ENCODE measurements around the gene WNT7A. TPM values are rescaled to one million over a fixed set of nuclear protein-coding genes. Genes with fewer than 3 reads are reported as not detected.
"Not testable (repeated sequence)": the region's sequence is repeated elsewhere in the genome, so short reads cannot be mapped to it uniquely, and the experiment has no call there.

Gene WNT7A
- total RNA-seq = under 1 TPM in 1 of 2 experiments, not detected in 1; 0.13 TPM

GRCh38 chr3:13879946-13880810 is at the start of gene WNT7A:
Gene WNT7A, minus strand, starts transcription at chr3:13880071. Its CDS starts 255 bp downstream, at chr3:13879816.
- no peak within 1 kb of the TSS for H3K27ac Mint-ChIP-seq
- H3K27me3 Mint-ChIP-seq = peaks cover 81% of the 10 kb centered on the region
- CTCF ChIA-PET = interaction anchor here (0.9 to 14.9 kb wide), 10 partner anchors 9 to 384 kb away, joined by 3 to 327 read pairs (median 4); no protein-coding TSS in a partner anchor
- POLR2A ChIA-PET = interaction anchor here (0.8 to 2.2 kb wide), 7 partner anchors 10 to 298 kb away, joined by 3 to 9 read pairs (median 4); partner anchors contain the start of gene XPC
- no peaks in the 10 kb centered on the region for H3K36me3 Mint-ChIP-seq (ENCODE audit: low read depth)
- peak within 1 kb of the TSS; percentile 47 for H3K4me3 Mint-ChIP-seq
- DNase-seq = peak; percentile 59
- H3K9me3 Mint-ChIP-seq = no peaks in the 10 kb centered on the region
- H3K4me1 Mint-ChIP-seq = peaks cover 8% of the 10 kb centered on the region

DNA sequence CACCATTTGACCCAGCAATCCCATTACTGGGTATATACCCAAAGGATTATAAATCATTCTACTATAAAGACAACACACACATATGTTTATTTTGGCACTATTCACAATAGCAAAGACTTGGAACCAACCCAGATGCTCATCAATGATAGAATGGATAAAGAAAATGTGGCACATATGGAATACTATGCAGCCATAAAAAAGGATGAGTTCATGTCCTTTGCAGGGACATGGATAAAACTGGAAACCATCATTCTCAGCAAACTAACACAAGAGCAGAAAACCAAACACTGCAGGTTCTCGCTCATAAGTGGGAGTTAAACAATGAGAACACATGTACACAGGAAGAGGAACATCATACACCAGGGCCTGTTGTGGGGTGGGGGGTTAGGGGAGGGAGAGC is 48.9 kb upstream of the WNT7A start:
- H3K4me1 Mint-ChIP-seq; H3K36me3 Mint-ChIP-seq (ENCODE audit: low read depth); DNase-seq; POLR2A ChIA-PET; H3K27ac Mint-ChIP-seq; H3K27me3 Mint-ChIP-seq; CTCF ChIA-PET; H3K4me3 Mint-ChIP-seq: not testable (repeated sequence)
- peaks cover 34% of the 10 kb centered on the region for H3K9me3 Mint-ChIP-seq

GRCh38 chr3:13927295-13927694 is 47.4 kb upstream of the WNT7A start:
- Mint-ChIP-seq H3K27me3 (peaks cover 4% of the 10 kb centered on the region), H3K9me3 (peaks cover 35% of the 10 kb centered on the region), H3K4me3 (no peak overlapping the region), H3K36me3 (ENCODE audit: low read depth) (no peaks in the 10 kb centered on the region), H3K4me1 (no peaks in the 10 kb centered on the region), H3K27ac (no peak overlapping the region)
- ChIA-PET CTCF (no interaction called here), POLR2A (no interaction called here)
- no peak for DNase-seq

GRCh38 chr3:13916375-13916774 is 36.5 kb upstream of the WNT7A start:
- Mint-ChIP-seq H3K4me3 (no peak overlapping the region), H3K27me3 (peaks cover 3% of the 10 kb centered on the region), H3K36me3 (ENCODE audit: low read depth) (no peaks in the 10 kb centered on the region), H3K4me1 (no peaks in the 10 kb centered on the region), H3K27ac (no peak overlapping the region), H3K9me3 (peaks cover 25% of the 10 kb centered on the region)
- POLR2A ChIA-PET = no interaction called here
- CTCF ChIA-PET = no interaction called here
- no peak for DNase-seq

DNA sequence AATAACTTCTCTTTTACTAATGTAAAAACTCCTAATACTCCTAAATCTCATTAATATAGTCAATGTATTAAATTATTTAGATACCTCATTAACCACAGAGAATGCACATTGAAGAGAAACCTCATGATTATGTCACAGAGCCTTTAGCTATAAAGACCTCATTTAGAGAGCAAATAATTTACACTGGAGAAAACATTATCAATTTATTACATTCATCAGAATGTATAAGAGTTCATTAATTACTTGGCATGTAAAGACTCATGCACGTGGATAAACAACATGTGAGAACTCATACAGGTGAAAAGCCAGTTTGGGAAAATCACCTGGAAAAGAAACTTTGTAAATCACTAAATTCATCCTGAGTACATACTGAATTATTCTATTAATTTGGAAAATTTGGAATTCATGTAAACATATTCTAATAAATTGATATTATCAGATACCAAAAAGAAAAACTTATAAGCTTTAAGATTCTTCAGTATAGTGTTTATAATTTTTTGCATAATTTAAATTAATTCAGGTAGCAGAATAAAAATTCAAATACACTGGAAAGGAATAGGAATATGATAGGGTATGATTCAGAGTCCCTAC is 22.9 kb upstream of the WNT7A start:
- POLR2A ChIA-PET = no interaction called here
- H3K9me3 Mint-ChIP-seq = peaks cover 62% of the 10 kb centered on the region
- no peak overlapping the region for H3K27ac Mint-ChIP-seq
- H3K36me3 Mint-ChIP-seq (ENCODE audit: low read depth) = peaks cover 23% of the 10 kb centered on the region
- no peak overlapping the region for H3K4me3 Mint-ChIP-seq
- no peaks in the 10 kb centered on the region for H3K4me1 Mint-ChIP-seq
- CTCF ChIA-PET = no interaction called here
- no peak for DNase-seq
- H3K27me3 Mint-ChIP-seq = no peaks in the 10 kb centered on the region

DNA sequence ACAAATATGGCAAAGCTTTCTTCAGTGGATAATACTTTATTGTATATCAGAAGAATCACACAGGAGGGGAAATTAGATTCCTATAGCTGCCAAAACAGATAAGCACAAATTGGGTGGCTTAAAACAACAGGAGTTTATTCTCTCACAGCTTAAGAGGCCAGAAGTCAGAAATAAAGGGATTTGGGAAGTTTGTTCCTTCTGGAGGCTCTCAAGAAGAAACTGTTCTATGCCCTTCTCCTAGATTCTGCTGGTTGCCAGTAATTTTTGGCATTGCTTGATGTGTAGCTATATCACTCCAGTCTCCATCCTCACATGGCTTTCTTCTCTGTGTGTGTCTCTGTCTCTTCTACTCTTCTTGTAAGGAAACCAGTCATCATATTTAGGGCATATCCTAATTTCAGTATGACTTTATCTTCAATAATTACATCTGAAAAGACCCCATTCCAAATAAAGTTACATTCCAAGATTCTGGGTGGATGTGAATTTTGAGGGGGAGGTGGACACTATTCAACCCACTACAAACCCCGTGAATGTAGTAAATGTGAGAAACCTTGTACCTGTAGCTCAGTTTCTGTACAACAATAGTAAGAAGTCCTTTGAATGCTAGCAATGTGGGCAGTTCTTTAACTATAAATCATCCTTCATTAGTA is 22.2 kb upstream of the WNT7A start:
- CTCF ChIA-PET = no interaction called here
- POLR2A ChIA-PET = no interaction called here
- Mint-ChIP-seq H3K27me3 (no peaks in the 10 kb centered on the region), H3K36me3 (ENCODE audit: low read depth) (peaks cover 23% of the 10 kb centered on the region), H3K4me3 (no peak overlapping the region), H3K27ac (no peak overlapping the region), H3K4me1 (no peaks in the 10 kb centered on the region), H3K9me3 (peaks cover 60% of the 10 kb centered on the region)
- no peak for DNase-seq

DNA sequence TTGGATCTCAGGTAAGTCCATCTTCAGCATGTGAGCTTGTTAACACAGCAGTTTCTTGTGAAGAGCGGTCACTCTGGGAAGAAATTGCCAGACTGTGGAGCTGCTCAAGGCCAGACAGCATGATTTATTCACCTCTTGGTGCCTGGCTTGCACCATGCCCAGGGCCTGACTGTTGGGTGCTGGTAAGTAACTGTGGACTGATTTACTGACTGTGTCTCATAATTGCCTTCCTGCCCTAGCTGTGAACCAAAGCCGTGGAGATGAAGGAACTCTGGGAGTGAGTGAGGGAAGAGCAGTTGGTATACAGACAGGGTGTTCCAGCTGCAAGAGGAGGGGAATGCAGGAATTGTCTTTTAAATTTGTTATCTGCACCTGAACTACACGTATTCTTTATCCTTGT is 18.5 kb upstream of the WNT7A start:
- H3K27ac Mint-ChIP-seq = no peak overlapping the region
- H3K36me3 Mint-ChIP-seq (ENCODE audit: low read depth) = peaks cover 17% of the 10 kb centered on the region
- peaks cover 4% of the 10 kb centered on the region for H3K27me3 Mint-ChIP-seq
- H3K4me1 Mint-ChIP-seq = peaks cover 17% of the 10 kb centered on the region
- no peak for DNase-seq
- no peak overlapping the region for H3K4me3 Mint-ChIP-seq
- CTCF ChIA-PET = interaction anchor here (2.5 kb wide), 1 partner anchor 226 kb away, joined by 22 read pairs; the partner anchor contains the start of genes CHCHD4 and TMEM43
- POLR2A ChIA-PET = no interaction called here
- peaks cover 34% of the 10 kb centered on the region for H3K9me3 Mint-ChIP-seq

DNA sequence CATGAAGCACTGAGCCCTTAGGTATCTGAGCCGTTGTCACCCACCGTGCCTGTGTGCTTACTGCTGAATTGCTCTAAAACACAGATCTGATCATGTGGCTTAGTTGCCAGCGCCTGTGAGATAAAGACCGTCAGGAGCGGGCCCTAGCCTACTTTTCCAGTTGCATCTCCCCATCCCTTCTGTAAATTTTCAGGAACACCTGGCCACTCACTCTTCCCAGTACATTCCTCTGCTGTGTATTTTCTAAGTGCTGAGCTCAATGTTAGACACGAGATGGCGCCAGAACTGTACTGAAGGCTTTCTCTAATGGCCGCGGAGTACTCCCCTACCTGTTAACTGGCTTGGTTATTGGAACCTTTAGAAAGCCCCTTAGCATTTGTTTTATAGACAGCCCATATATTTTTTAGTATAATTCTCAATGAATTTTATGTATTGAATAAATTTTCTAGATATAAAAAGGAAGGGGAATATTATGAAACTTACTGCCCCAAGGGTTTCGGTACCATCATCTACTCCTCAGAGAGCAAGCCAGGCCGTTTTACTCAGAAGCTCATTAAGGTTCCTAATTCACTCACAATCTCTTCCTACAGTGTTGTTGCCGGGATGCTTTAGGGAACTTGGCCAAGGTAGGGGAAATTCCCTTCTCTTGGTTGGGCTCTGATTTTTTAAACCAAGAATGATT is 16.7 kb upstream of the WNT7A start:
- H3K36me3 Mint-ChIP-seq (ENCODE audit: low read depth) = peaks cover 14% of the 10 kb centered on the region
- POLR2A ChIA-PET = interaction anchor here (0.5 to 2.1 kb wide), 6 partner anchors 228 to 1233 kb away, joined by 3 to 8 read pairs (median 4); partner anchors contain the start of genes CHCHD4, LSM3, RAF1 and TMEM43
- peaks cover 26% of the 10 kb centered on the region for H3K9me3 Mint-ChIP-seq
- CTCF ChIA-PET = interaction anchor here (0.7 to 3.0 kb wide), 22 partner anchors 9 to 566 kb away, joined by 3 to 22 read pairs (median 5); partner anchors contain the start of genes CHCHD4, LSM3, TMEM43 and WNT7A
- peak overlapping the region; percentile 85 for H3K4me3 Mint-ChIP-seq
- peaks cover 4% of the 10 kb centered on the region for H3K27me3 Mint-ChIP-seq
- H3K27ac Mint-ChIP-seq = no peak overlapping the region
- peaks cover 21% of the 10 kb centered on the region for H3K4me1 Mint-ChIP-seq
- peak; percentile 64 for DNase-seq

GRCh38 chr3:13895155-13896105 is 15.6 kb upstream of the WNT7A start:
- ChIA-PET CTCF (interaction anchor here (0.7 to 3.0 kb wide), 13 partner anchors 9 to 566 kb away, joined by 3 to 22 read pairs (median 6); partner anchors contain the start of genes CHCHD4, LSM3, TMEM43 and WNT7A), POLR2A (interaction anchor here (0.7 to 2.2 kb wide), 4 partner anchors 29 to 283 kb away, joined by 3 to 8 read pairs (median 6); partner anchors contain the start of genes CHCHD4, LSM3, TMEM43 and XPC)
- Mint-ChIP-seq H3K9me3 (peaks cover 19% of the 10 kb centered on the region), H3K27me3 (peaks cover 4% of the 10 kb centered on the region), H3K27ac (peak overlapping the region; percentile 75), H3K4me3 (peak overlapping the region; percentile 85), H3K4me1 (peaks cover 33% of the 10 kb centered on the region), H3K36me3 (ENCODE audit: low read depth) (peaks cover 13% of the 10 kb centered on the region)
- peak; percentile 98 for DNase-seq

DNA sequence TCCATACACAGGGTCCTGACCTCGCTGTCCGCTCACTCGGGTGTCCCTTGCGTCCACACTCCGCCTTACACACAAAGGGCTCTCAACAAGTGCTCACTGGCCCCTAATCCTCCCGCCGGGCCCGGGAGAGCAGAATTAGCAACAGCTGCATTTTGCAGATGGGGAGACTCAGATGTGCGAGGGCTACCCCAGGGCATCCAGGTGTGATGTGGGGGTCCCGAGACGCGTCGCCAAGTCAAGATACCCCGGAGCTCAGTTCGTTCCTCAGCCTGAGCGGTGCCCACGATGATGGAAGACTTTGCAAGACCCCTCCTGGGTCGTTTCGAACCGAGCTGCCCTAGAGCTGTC is 14.9 kb upstream of the WNT7A start:
- H3K27ac Mint-ChIP-seq = peak overlapping the region; percentile 75
- peaks cover 11% of the 10 kb centered on the region for H3K36me3 Mint-ChIP-seq (ENCODE audit: low read depth)
- peak overlapping the region; percentile 85 for H3K4me3 Mint-ChIP-seq
- POLR2A ChIA-PET = interaction anchor here (0.7 to 2.2 kb wide), 3 partner anchors 29 to 284 kb away, joined by 3 to 6 read pairs (median 6); partner anchors contain the start of genes LSM3 and XPC
- peaks cover 40% of the 10 kb centered on the region for H3K4me1 Mint-ChIP-seq
- CTCF ChIA-PET = interaction anchor here (0.7 to 0.8 kb wide), 2 partner anchors 14 to 237 kb away, joined by 3 read pairs; partner anchors contain the start of gene WNT7A
- peaks cover 17% of the 10 kb centered on the region for H3K9me3 Mint-ChIP-seq
- H3K27me3 Mint-ChIP-seq = peaks cover 4% of the 10 kb centered on the region
- DNase-seq = no peak

DNA sequence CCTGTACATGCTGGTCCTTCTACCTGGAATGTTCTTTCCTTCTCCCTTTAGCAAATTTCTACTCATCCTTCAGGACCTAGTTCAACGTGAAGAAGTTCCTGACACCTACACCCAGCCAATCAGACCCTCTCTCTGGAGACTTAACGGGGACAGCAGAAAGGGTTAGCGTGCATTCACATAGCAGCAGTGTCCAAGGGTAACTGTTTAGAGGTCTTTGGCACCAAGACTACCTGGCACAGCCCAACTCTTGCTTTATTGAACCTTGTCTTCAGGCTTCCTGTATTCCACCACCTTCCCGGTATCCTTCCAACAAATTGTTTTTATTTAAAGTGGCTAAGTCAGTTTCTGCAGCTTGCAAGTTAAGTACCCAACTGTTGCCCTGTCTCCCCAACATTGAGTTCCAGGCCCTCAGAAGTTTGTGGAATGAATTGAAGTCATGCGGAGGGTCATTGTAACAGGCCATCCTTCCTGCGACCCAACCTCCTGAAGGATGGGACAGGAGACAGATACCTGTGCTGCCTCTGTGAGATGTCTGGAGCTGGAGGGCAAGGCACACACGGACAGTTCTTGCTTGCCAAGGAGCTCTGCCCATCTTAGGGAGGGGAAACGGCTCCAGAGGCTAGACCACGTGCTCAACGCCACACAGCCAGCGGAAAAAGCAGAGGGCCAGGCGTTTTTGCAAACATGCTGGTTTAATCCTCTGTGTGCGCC is 14.4 kb upstream of the WNT7A start:
- DNase-seq = no peak
- POLR2A ChIA-PET = interaction anchor here (1.2 to 2.2 kb wide), 2 partner anchors 28 to 285 kb away, joined by 6 read pairs; partner anchors contain the start of genes LSM3 and XPC
- no peak overlapping the region for H3K27ac Mint-ChIP-seq

More for the DNA sequence above, 14.4 kb upstream of the WNT7A start:
- H3K27me3 Mint-ChIP-seq = peaks cover 4% of the 10 kb centered on the region
- peaks cover 6% of the 10 kb centered on the region for H3K36me3 Mint-ChIP-seq (ENCODE audit: low read depth)
- CTCF ChIA-PET = interaction anchor here (0.7 kb wide), 1 partner anchor 14 kb away, joined by 3 read pairs; the partner anchor contains the start of gene WNT7A
- H3K4me1 Mint-ChIP-seq = peaks cover 43% of the 10 kb centered on the region
- no peak overlapping the region for H3K4me3 Mint-ChIP-seq
- peaks cover 11% of the 10 kb centered on the region for H3K9me3 Mint-ChIP-seq
